WTC11 (cell line): ENCODE results near the gene GJC1.

ENCODE experiments used
- ATF2 ChIP-seq: sonication (generic); formaldehyde crosslinking; IDR thresholded peaks from 2 replicates; pipeline ENCODE4 v1.8.1; 2022; ENCODE audit warnings: low read depth, missing genetic modification reagents, borderline replicate concordance
- ESRRA ChIP-seq: sonication (generic); formaldehyde crosslinking; IDR thresholded peaks from 2 replicates; pipeline ENCODE4 v1.8.1; 2022; ENCODE audit warnings: mild to moderate bottlenecking, missing genetic modification reagents, borderline replicate concordance
- FOXP1 ChIP-seq: sonication (generic); formaldehyde crosslinking; IDR thresholded peaks from 2 replicates; pipeline ENCODE4 v1.8.0; 2022; ENCODE audit warnings: missing genetic modification reagents, mild to moderate bottlenecking, moderate library complexity, borderline replicate concordance
- TCF7 ChIP-seq: sonication (generic); formaldehyde crosslinking; IDR thresholded peaks from 2 replicates; pipeline ENCODE4 v1.8.0; 2022; ENCODE audit warnings: mild to moderate bottlenecking, low read depth, missing genetic modification reagents, moderate library complexity
- TP53 ChIP-seq: sonication (generic); formaldehyde crosslinking; IDR thresholded peaks from 2 replicates; pipeline ENCODE4 v1.8.1; 2023; ENCODE audit warnings: mild to moderate bottlenecking, missing genetic modification reagents
- ZNF138 ChIP-seq: sonication (generic); formaldehyde crosslinking; conservative IDR thresholded peaks from 2 replicates; pipeline ENCODE4 v1.8.1; 2022; ENCODE audit warnings: mild to moderate bottlenecking, moderate library complexity, missing genetic modification reagents
- TF ChIP-seq, protein P1 (sequence below): fragments of 200-600 bp; IDR thresholded peaks from 2 replicates; pipeline ENCODE4 v1.8.0; 2022; ENCODE audit warnings: antibody characterized with exemption
- TF ChIP-seq, protein P2 (sequence below): sonication (generic); formaldehyde crosslinking; IDR thresholded peaks from 2 replicates; pipeline ENCODE4 v1.8.1; 2022; ENCODE audit warnings: low read depth, mild to moderate bottlenecking, moderate library complexity, missing genetic modification reagents, borderline replicate concordance
- TF ChIP-seq, protein P3 (sequence below): sonication (generic); formaldehyde crosslinking; IDR thresholded peaks from 2 replicates; pipeline ENCODE4 v1.8.1; 2023; ENCODE audit warnings: mild to moderate bottlenecking, missing genetic modification reagents, moderate library complexity

GRCh38 chr17:44779211-44780025 is 50.7 kb downstream of the GJC1 start:
- TF ChIP-seq ATF2 = no peak
- TF ChIP-seq, protein P1, sequence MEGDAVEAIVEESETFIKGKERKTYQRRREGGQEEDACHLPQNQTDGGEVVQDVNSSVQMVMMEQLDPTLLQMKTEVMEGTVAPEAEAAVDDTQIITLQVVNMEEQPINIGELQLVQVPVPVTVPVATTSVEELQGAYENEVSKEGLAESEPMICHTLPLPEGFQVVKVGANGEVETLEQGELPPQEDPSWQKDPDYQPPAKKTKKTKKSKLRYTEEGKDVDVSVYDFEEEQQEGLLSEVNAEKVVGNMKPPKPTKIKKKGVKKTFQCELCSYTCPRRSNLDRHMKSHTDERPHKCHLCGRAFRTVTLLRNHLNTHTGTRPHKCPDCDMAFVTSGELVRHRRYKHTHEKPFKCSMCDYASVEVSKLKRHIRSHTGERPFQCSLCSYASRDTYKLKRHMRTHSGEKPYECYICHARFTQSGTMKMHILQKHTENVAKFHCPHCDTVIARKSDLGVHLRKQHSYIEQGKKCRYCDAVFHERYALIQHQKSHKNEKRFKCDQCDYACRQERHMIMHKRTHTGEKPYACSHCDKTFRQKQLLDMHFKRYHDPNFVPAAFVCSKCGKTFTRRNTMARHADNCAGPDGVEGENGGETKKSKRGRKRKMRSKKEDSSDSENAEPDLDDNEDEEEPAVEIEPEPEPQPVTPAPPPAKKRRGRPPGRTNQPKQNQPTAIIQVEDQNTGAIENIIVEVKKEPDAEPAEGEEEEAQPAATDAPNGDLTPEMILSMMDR = peak; percentile 50; the same call in 1 of the 2 replicates
- TF ChIP-seq, protein P2, sequence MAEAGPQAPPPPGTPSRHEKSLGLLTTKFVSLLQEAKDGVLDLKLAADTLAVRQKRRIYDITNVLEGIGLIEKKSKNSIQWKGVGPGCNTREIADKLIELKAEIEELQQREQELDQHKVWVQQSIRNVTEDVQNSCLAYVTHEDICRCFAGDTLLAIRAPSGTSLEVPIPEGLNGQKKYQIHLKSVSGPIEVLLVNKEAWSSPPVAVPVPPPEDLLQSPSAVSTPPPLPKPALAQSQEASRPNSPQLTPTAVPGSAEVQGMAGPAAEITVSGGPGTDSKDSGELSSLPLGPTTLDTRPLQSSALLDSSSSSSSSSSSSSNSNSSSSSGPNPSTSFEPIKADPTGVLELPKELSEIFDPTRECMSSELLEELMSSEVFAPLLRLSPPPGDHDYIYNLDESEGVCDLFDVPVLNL (CRISPR knock-in tag) = no peak
- no peak for TF ChIP-seq ESRRA (CRISPR knock-in tag)
- TF ChIP-seq FOXP1 (CRISPR knock-in tag) = peak; percentile 53; the same call in 1 of the 2 replicates
- TF ChIP-seq TCF7 = no peak
- TF ChIP-seq, protein P3, sequence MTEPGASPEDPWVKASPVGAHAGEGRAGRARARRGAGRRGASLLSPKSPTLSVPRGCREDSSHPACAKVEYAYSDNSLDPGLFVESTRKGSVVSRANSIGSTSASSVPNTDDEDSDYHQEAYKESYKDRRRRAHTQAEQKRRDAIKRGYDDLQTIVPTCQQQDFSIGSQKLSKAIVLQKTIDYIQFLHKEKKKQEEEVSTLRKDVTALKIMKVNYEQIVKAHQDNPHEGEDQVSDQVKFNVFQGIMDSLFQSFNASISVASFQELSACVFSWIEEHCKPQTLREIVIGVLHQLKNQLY (CRISPR knock-in tag) = no peak
- no peak for TF ChIP-seq TP53 (CRISPR knock-in tag)
- no peak for TF ChIP-seq ZNF138 (CRISPR knock-in tag)
